ENCODE results near the gene MRPL24. TPM values are rescaled to one million over a fixed set of nuclear protein-coding genes. Genes with fewer than 3 reads are reported as not detected.

The MRPL24 gene
- total RNA-seq, 2 experiments from 2014 or later = 55.3 to 56.6 TPM

GRCh38 chr1:156705918-156706656, 34.8 kb downstream of the MRPL24 start:
- DNase-seq (ENCODE audit: low spot score) = peak; percentile 55
- no peak overlapping the region; the same call in 1 of the 2 replicates for H2AFZ ChIP-seq (ENCODE audit: low read length)
- ChIA-PET POLR2A (interaction anchor here (0.6 kb wide), 1 partner anchor 117 kb away, joined by 3 read pairs; no protein-coding TSS in a partner anchor), CTCF (ENCODE audit: unreplicated experiment) (interaction anchor here (2.6 kb wide), 1 partner anchor 17 kb away, joined by 19 read pairs; no protein-coding TSS in a partner anchor)
- H3K9me2 ChIP-seq (ENCODE audit: insufficient read depth, low read length) = no peaks in the 10 kb centered on the region
- H3K79me2 ChIP-seq (ENCODE audit: insufficient read depth, low read depth, low read length) = no peaks in the 10 kb centered on the region
- no peaks in the 10 kb centered on the region for H3K36me3 ChIP-seq (ENCODE audit: insufficient read depth, low read length)
- H3K4me3 ChIP-seq (ENCODE audit: low read depth, low read length, poor library complexity, severe bottlenecking) = peak overlapping the region; percentile 53
- H4K20me1 ChIP-seq (ENCODE audit: insufficient read depth, low read length) = no peaks in the 10 kb centered on the region
- intact Hi-C loops (cut with micrococcal nuclease; ENCODE audit: unreplicated experiment) = loop anchor here (1.0 kb wide), 1 partner anchor 17 kb away; no protein-coding TSS in a partner anchor
- H3K9me3 ChIP-seq (ENCODE audit: low read length) = no peaks in the 10 kb centered on the region
- no TSS peak for BruUV-seq (replicated peaks)
- peak overlapping the region; percentile 65 for H3K4me2 ChIP-seq (ENCODE audit: low read length)
- peaks cover 17% of the 10 kb centered on the region for H3K4me1 ChIP-seq (ENCODE audit: insufficient read depth, low read length, poor library complexity, severe bottlenecking)
- TF ChIP-seq CTCF (conservative IDR thresholded peaks at IDR 0.05; ENCODE audit: low read length) (peak; percentile 95), EZH2phosphoT487 (IDR thresholded peaks at IDR 0.05; ENCODE audit: borderline replicate concordance, low read depth, low read length) (no peak)
- no peak overlapping the region for H3K27ac ChIP-seq (ENCODE audit: low read depth, low read length, poor library complexity, severe bottlenecking)

GRCh38 chr1:156705321-156705917, 35.5 kb downstream of the MRPL24 start, which contains the start of gene CRABP2:
CRABP2 (minus strand) TSS chr1:156705583; CDS start chr1:156705446, 137 bp downstream.
- no peaks in the 10 kb centered on the region for H4K20me1 ChIP-seq (ENCODE audit: insufficient read depth, low read length)
- no peaks in the 10 kb centered on the region for H3K9me2 ChIP-seq (ENCODE audit: insufficient read depth, low read length)
- H3K4me2 ChIP-seq (ENCODE audit: low read length) = peak within 1 kb of the TSS; percentile 65
- intact Hi-C loops (cut with micrococcal nuclease; ENCODE audit: unreplicated experiment) = no loop called here
- ChIA-PET POLR2A (no interaction called here), CTCF (ENCODE audit: unreplicated experiment) (interaction anchor here (2.6 kb wide), 1 partner anchor 16 kb away, joined by 19 read pairs; no protein-coding TSS in a partner anchor)
- no peak within 1 kb of the TSS; the same call in 1 of the 2 replicates for H2AFZ ChIP-seq (ENCODE audit: low read length)
- H3K4me1 ChIP-seq (ENCODE audit: insufficient read depth, low read length, poor library complexity, severe bottlenecking) = peaks cover 17% of the 10 kb centered on the region
- no peak for TF ChIP-seq CTCF (conservative IDR thresholded peaks at IDR 0.05; ENCODE audit: low read length)
- TF ChIP-seq EZH2phosphoT487 (IDR thresholded peaks at IDR 0.05; ENCODE audit: borderline replicate concordance, low read depth, low read length) = no peak
- no peak within 1 kb of the TSS for H3K27ac ChIP-seq (ENCODE audit: low read depth, low read length, poor library complexity, severe bottlenecking)
- no TSS peak for BruUV-seq (replicated peaks)
- H3K79me2 ChIP-seq (ENCODE audit: insufficient read depth, low read depth, low read length) = no peaks in the 10 kb centered on the region
- no peaks in the 10 kb centered on the region for H3K36me3 ChIP-seq (ENCODE audit: insufficient read depth, low read length)
- no peaks in the 10 kb centered on the region for H3K9me3 ChIP-seq (ENCODE audit: low read length)
- no peak for DNase-seq (ENCODE audit: low spot score)
- H3K4me3 ChIP-seq (ENCODE audit: low read depth, low read length, poor library complexity, severe bottlenecking) = peak within 1 kb of the TSS; percentile 53
